ENCODE data around the gene SERPINB10. TPM values are rescaled to one million over a fixed set of nuclear protein-coding genes. Genes with fewer than 3 reads are reported as not detected.

SERPINB10 gene
- total RNA-seq, 1 experiment from 2014 or later = not detected

DNA sequence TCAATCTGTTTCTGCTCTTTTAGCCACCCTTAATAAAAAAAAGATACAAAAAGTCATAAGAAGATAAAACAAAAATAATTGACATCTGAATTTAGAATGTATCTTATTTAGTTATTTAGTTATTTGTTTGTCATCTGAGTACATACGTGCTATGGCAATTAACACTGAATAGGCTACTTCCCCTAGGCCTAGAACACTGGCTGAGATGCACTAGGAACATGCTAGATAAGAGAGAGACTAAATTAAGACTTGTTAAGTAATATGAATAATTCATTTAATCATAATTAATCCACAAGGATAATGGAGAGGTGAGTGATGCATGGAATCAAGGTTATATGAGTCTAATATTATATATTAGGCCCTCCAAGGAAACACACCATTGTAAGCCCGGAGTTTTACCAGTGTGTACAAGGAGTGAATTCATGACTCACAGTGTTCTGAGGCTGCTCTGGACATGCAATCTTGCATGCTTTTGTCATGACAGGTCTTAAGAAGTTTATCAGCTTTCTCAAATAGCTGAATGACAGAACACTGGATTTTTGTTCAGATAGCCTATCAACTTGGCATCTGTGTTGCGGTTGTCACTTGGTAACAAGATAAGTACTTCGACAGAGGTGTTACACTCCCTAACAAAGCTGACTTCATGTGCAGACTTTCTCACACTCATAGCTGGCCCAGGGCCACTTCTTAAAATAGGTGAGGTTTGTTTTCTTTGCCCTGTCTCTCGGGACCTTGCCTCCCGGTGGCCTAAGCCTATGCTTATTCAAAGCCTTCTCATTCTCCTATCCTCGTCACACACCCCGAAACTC, 25.2 kb upstream of the SERPINB10 start:
- H3K9me3 ChIP-seq (ENCODE audit: control insufficient read depth in 1 of 2, insufficient read depth in 1 of 2, low read depth in 1 of 2, low read length in 2 of 2) = no peaks in the 10 kb centered on the region
- peak; percentile 72 for ATAC-seq
- no peaks in the 10 kb centered on the region for H3K9me2 ChIP-seq (ENCODE audit: insufficient read depth)
- H3K27me3 ChIP-seq (ENCODE audit: insufficient read depth, low read length) = no peaks in the 10 kb centered on the region
- no peaks in the 10 kb centered on the region for H3K79me2 ChIP-seq (ENCODE audit: insufficient read depth, low read length)
- peaks cover 0 to 16% of the 10 kb centered on the region in 2 experiments; a peak in 2 of 4 replicates for H3K4me1 ChIP-seq (ENCODE audit: control insufficient read depth in 1 of 2, insufficient read depth in 2 of 2, low read length in 2 of 2)
- CTCF ChIA-PET = no interaction called here
- DNase-seq (ENCODE audit: low read depth, low spot score) = peak; percentile 67
- H3K36me3 ChIP-seq (ENCODE audit: control insufficient read depth in 1 of 2, insufficient read depth in 2 of 2, low read length in 2 of 2) = no peaks in the 10 kb centered on the region
- H4K20me1 ChIP-seq (ENCODE audit: insufficient read depth) = no peaks in the 10 kb centered on the region
- POLR2A ChIA-PET = no interaction called here
- peak overlapping the region; percentile 71 for H2AFZ ChIP-seq (ENCODE audit: low read depth, low read length, poor library complexity, severe bottlenecking)
- no peak overlapping the region for H3K9ac ChIP-seq (ENCODE audit: low read length)
- no peak overlapping the region for H3K4me3 ChIP-seq (replicated peaks in 1 of 2; ENCODE audit: low read depth in 1 of 2, low read length in 2 of 2)
- RAD21 ChIA-PET (ENCODE audit: low non-redundant PET in 1 of 2, low total read pairs in 2 of 2, uncharacterized antibody in 2 of 2, unreplicated experiment in 2 of 2) = no interaction called here
- no peak overlapping the region for H3K27ac ChIP-seq (ENCODE audit: low read depth, low read length)
- TF ChIP-seq CEBPB (IDR thresholded peaks at IDR 0.05; ENCODE audit: low read depth) (peak; percentile 49; the same call in 1 of the 2 replicates), CBX3 (IDR thresholded peaks at IDR 0.05; ENCODE audit: low read depth) (0 out of 2 replicates have a peak, but pooled peaks have one; percentile 14), REST (IDR thresholded peaks at IDR 0.05; ENCODE audit: low read depth) (no peak), JUND (IDR thresholded peaks at IDR 0.05) (peak; percentile 56), FOSL1 (IDR thresholded peaks at IDR 0.05; ENCODE audit: low read depth) (peak; percentile 46; the same call in 1 of the 2 replicates)
- TF ChIP-seq, protein P1, sequence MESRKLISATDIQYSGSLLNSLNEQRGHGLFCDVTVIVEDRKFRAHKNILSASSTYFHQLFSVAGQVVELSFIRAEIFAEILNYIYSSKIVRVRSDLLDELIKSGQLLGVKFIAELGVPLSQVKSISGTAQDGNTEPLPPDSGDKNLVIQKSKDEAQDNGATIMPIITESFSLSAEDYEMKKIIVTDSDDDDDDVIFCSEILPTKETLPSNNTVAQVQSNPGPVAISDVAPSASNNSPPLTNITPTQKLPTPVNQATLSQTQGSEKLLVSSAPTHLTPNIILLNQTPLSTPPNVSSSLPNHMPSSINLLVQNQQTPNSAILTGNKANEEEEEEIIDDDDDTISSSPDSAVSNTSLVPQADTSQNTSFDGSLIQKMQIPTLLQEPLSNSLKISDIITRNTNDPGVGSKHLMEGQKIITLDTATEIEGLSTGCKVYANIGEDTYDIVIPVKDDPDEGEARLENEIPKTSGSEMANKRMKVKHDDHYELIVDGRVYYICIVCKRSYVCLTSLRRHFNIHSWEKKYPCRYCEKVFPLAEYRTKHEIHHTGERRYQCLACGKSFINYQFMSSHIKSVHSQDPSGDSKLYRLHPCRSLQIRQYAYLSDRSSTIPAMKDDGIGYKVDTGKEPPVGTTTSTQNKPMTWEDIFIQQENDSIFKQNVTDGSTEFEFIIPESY (IDR thresholded peaks at IDR 0.05; ENCODE audit: extremely low read depth, insufficient replicate concordance, low read length) = no peak
- TF ChIP-seq, protein P2, sequence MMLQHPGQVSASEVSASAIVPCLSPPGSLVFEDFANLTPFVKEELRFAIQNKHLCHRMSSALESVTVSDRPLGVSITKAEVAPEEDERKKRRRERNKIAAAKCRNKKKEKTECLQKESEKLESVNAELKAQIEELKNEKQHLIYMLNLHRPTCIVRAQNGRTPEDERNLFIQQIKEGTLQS (IDR thresholded peaks at IDR 0.05) = peak; percentile 37; the same call in 1 of the 2 replicates
- BruUV-seq (replicated peaks) = no TSS peak
- intact Hi-C loops (cut with micrococcal nuclease) = no loop called here
- peak overlapping the region; percentile 42 for H3K4me2 ChIP-seq (ENCODE audit: low read length)
